Measurements from ENCODE around the gene ZSCAN25. TPM values are rescaled to one million over a fixed set of nuclear protein-coding genes. Genes with fewer than 3 reads are reported as not detected.

The ZSCAN25 gene
- total and polyA plus RNA-seq, 2 of the 13 experiments (the other 11 are each of a cell fraction or from before 2014, with no cell fraction given): 12.1 to 16.8 TPM

DNA sequence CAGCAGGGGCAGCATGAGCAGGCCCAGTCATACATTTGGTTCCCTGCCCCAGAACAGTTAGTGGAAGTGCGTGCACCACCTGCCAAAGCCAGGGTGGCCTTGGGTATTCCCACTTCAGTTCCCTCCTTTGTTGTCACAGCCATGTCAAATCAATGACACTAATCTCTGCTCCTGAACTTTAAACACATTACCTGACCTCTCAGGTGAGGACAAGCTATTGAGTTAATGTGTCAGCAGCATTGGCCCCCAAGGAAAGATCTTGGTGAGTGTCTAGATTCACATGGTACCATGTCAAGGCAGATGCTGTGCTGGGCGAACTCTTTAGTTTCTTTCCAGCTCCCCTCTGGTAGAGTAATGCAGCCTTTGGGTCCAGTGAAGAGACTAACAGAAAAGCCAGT, 60.9 kb downstream of the ZSCAN25 start (continued):
- TF ChIP-seq, protein P1, sequence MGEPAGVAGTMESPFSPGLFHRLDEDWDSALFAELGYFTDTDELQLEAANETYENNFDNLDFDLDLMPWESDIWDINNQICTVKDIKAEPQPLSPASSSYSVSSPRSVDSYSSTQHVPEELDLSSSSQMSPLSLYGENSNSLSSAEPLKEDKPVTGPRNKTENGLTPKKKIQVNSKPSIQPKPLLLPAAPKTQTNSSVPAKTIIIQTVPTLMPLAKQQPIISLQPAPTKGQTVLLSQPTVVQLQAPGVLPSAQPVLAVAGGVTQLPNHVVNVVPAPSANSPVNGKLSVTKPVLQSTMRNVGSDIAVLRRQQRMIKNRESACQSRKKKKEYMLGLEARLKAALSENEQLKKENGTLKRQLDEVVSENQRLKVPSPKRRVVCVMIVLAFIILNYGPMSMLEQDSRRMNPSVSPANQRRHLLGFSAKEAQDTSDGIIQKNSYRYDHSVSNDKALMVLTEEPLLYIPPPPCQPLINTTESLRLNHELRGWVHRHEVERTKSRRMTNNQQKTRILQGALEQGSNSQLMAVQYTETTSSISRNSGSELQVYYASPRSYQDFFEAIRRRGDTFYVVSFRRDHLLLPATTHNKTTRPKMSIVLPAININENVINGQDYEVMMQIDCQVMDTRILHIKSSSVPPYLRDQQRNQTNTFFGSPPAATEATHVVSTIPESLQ (CRISPR knock-in tag; conservative IDR thresholded peaks at IDR 0.05): no peak
- TF ChIP-seq ZSCAN20 (CRISPR knock-in tag; IDR thresholded peaks at IDR 0.05; ENCODE audit: borderline replicate concordance) (no peak), SMAD1 (CRISPR knock-in tag; IDR thresholded peaks at IDR 0.05; ENCODE audit: borderline replicate concordance, low read depth) (no peak; the same call in 1 of the 2 replicates), ZNF430 (CRISPR knock-in tag; IDR thresholded peaks at IDR 0.05) (0 out of 2 replicates have a peak, but pooled peaks have one; percentile 21), HMGA1 (CRISPR knock-in tag; conservative IDR thresholded peaks at IDR 0.05) (no peak), CENPT (CRISPR knock-in tag; IDR thresholded peaks at IDR 0.05; ENCODE audit: low read depth) (no peak), GTF2F1 (IDR thresholded peaks at IDR 0.05; ENCODE audit: low read length) (no peak), ZFAT (CRISPR knock-in tag; conservative IDR thresholded peaks at IDR 0.05) (no peak), RBFOX2 (IDR thresholded peaks at IDR 0.05; ENCODE audit: low read depth, low read length) (no peak), SMARCE1 (IDR thresholded peaks at IDR 0.05; ENCODE audit: borderline replicate concordance) (no peak), RCOR2 (CRISPR knock-in tag; IDR thresholded peaks at IDR 0.05) (peak; percentile 85), ZNF484 (CRISPR knock-in tag; IDR thresholded peaks at IDR 0.05; ENCODE audit: borderline replicate concordance, low read depth) (no peak), NFKBIZ (CRISPR knock-in tag; IDR thresholded peaks at IDR 0.05) (peak; percentile 62; the same call in 1 of the 2 replicates), MBD4 (IDR thresholded peaks at IDR 0.05; ENCODE audit: borderline replicate concordance, low read length) (no peak), ZNF44 (CRISPR knock-in tag; IDR thresholded peaks at IDR 0.05) (no peak), ZNF282 (IDR thresholded peaks at IDR 0.05; ENCODE audit: partially characterized antibody) (no peak), AGO2 (optimal IDR thresholded peaks at IDR 0.05; ENCODE audit: low read depth, low read length) (no peak), ZNF496 (CRISPR knock-in tag; IDR thresholded peaks at IDR 0.05; ENCODE audit: insufficient replicate concordance) (no peak), ZNF672 (CRISPR knock-in tag; IDR thresholded peaks at IDR 0.05) (no peak), GATAD1 (CRISPR knock-in tag; IDR thresholded peaks at IDR 0.05) (peak; percentile 39; the same call in 1 of the 2 replicates), MTA3 (CRISPR knock-in tag; IDR thresholded peaks at IDR 0.05) (no peak), FOXC1 (CRISPR knock-in tag; IDR thresholded peaks at IDR 0.05; ENCODE audit: borderline replicate concordance) (0 out of 2 replicates have a peak, but pooled peaks have one; percentile 30), SOX5 (CRISPR knock-in tag; IDR thresholded peaks at IDR 0.05; ENCODE audit: borderline replicate concordance) (peak; percentile 89)
- TF ChIP-seq, protein P2, sequence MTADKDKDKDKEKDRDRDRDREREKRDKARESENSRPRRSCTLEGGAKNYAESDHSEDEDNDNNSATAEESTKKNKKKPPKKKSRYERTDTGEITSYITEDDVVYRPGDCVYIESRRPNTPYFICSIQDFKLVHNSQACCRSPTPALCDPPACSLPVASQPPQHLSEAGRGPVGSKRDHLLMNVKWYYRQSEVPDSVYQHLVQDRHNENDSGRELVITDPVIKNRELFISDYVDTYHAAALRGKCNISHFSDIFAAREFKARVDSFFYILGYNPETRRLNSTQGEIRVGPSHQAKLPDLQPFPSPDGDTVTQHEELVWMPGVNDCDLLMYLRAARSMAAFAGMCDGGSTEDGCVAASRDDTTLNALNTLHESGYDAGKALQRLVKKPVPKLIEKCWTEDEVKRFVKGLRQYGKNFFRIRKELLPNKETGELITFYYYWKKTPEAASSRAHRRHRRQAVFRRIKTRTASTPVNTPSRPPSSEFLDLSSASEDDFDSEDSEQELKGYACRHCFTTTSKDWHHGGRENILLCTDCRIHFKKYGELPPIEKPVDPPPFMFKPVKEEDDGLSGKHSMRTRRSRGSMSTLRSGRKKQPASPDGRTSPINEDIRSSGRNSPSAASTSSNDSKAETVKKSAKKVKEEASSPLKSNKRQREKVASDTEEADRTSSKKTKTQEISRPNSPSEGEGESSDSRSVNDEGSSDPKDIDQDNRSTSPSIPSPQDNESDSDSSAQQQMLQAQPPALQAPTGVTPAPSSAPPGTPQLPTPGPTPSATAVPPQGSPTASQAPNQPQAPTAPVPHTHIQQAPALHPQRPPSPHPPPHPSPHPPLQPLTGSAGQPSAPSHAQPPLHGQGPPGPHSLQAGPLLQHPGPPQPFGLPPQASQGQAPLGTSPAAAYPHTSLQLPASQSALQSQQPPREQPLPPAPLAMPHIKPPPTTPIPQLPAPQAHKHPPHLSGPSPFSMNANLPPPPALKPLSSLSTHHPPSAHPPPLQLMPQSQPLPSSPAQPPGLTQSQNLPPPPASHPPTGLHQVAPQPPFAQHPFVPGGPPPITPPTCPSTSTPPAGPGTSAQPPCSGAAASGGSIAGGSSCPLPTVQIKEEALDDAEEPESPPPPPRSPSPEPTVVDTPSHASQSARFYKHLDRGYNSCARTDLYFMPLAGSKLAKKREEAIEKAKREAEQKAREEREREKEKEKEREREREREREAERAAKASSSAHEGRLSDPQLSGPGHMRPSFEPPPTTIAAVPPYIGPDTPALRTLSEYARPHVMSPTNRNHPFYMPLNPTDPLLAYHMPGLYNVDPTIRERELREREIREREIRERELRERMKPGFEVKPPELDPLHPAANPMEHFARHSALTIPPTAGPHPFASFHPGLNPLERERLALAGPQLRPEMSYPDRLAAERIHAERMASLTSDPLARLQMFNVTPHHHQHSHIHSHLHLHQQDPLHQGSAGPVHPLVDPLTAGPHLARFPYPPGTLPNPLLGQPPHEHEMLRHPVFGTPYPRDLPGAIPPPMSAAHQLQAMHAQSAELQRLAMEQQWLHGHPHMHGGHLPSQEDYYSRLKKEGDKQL (CRISPR knock-in tag; IDR thresholded peaks at IDR 0.05; ENCODE audit: low read depth): peak; percentile 90
- TF ChIP-seq, protein P3, sequence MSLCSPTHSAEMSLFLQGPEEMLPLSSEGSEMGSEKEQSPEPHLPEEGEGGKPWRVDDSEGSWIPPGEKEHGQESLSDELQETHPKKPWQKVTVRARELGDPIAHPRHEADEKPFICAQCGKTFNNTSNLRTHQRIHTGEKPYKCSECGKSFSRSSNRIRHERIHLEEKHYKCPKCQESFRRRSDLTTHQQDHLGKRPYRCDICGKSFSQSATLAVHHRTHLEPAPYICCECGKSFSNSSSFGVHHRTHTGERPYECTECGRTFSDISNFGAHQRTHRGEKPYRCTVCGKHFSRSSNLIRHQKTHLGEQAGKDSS (CRISPR knock-in tag; IDR thresholded peaks at IDR 0.05; ENCODE audit: borderline replicate concordance, low read depth): peak; percentile 58; the same call in 1 of the 2 replicates

All from HepG2 (cell line).